Adipocyte (in vitro differentiated cells): Measurements from ENCODE around the gene SRRM4.

Experiments used
- DNase-seq: peaks from one replicate; pipeline ENCODE4 v3.0.0-alpha.2; 2015; ENCODE audit warnings: low read depth
- H3K27me3 ChIP-seq: replicated peaks from 2 replicates; pipeline ENCODE4 v1.7.0; 2013; ENCODE audit warnings: mild to moderate bottlenecking, low read length, moderate library complexity; ENCODE audit not compliant: control insufficient read depth, insufficient read depth
- H3K36me3 ChIP-seq: 2 replicates; pipeline ENCODE4 v1.7.0; 2013; ENCODE audit warnings: low read length, mild to moderate bottlenecking, moderate library complexity; ENCODE audit not compliant: control insufficient read depth, insufficient read depth, severe bottlenecking
- H3K4me1 ChIP-seq: 2 replicates; pipeline ENCODE4 v1.7.0; 2013; ENCODE audit warnings: mild to moderate bottlenecking, low read length, moderate library complexity; ENCODE audit not compliant: control insufficient read depth, insufficient read depth
- H3K4me3 ChIP-seq: 2 replicates; pipeline ENCODE4 v1.7.0; 2013; ENCODE audit warnings: mild to moderate bottlenecking, low read length, moderate library complexity
- H3K9ac ChIP-seq: 2 replicates; pipeline ENCODE4 v1.7.0; 2013; ENCODE audit warnings: mild to moderate bottlenecking, low read length, moderate library complexity
- H3K9me3 ChIP-seq: 2 replicates; pipeline ENCODE4 v1.7.0; 2013; ENCODE audit warnings: mild to moderate bottlenecking, low read length, moderate library complexity; ENCODE audit not compliant: control insufficient read depth

The SRRM4 gene

GRCh38 chr12:119047641-119048040 is 66.3 kb downstream of the SRRM4 start:
- DNase-seq = no peak
- no peak overlapping the region for H3K9ac ChIP-seq
- no peaks in the 10 kb centered on the region for H3K4me1 ChIP-seq
- H3K27me3 ChIP-seq = no peaks in the 10 kb centered on the region
- H3K9me3 ChIP-seq = peaks cover 5% of the 10 kb centered on the region
- H3K4me3 ChIP-seq = no peak overlapping the region
- no peaks in the 10 kb centered on the region for H3K36me3 ChIP-seq

GRCh38 chr12:119050663-119051062 is 69.3 kb downstream of the SRRM4 start:
- DNase-seq = no peak
- Histone ChIP-seq H3K4me1 (no peaks in the 10 kb centered on the region), H3K27me3 (no peaks in the 10 kb centered on the region), H3K9ac (no peak overlapping the region), H3K9me3 (peaks cover 5% of the 10 kb centered on the region), H3K36me3 (no peaks in the 10 kb centered on the region), H3K4me3 (no peak overlapping the region)

GRCh38 chr12:119051474-119051873 is 70.1 kb downstream of the SRRM4 start:
- no peak for DNase-seq
- Histone ChIP-seq H3K4me1 (no peaks in the 10 kb centered on the region), H3K9ac (no peak overlapping the region), H3K27me3 (no peaks in the 10 kb centered on the region), H3K9me3 (peaks cover 5% of the 10 kb centered on the region), H3K4me3 (no peak overlapping the region), H3K36me3 (no peaks in the 10 kb centered on the region)

- no peak overlapping the region for H3K4me3 ChIP-seq
- no peaks in the 10 kb centered on the region for H3K4me1 ChIP-seq
- peaks cover 5% of the 10 kb centered on the region for H3K9me3 ChIP-seq
- no peaks in the 10 kb centered on the region for H3K36me3 ChIP-seq
- no peak for DNase-seq
- H3K27me3 ChIP-seq = no peaks in the 10 kb centered on the region
- H3K9ac ChIP-seq = no peak overlapping the region
These were observed 70.7 kb downstream of the SRRM4 start for GRCh38 chr12:119052001-119052400.

- H3K9ac ChIP-seq = no peak overlapping the region
- H3K4me3 ChIP-seq = no peak overlapping the region
- H3K27me3 ChIP-seq = no peaks in the 10 kb centered on the region
- DNase-seq = no peak
- H3K9me3 ChIP-seq = no peaks in the 10 kb centered on the region
- H3K36me3 ChIP-seq = no peaks in the 10 kb centered on the region
- no peaks in the 10 kb centered on the region for H3K4me1 ChIP-seq
These were observed 74.6 kb downstream of the SRRM4 start for GRCh38 chr12:119055977-119056376.

- peak; percentile 43 for DNase-seq
- H3K9me3 ChIP-seq = no peaks in the 10 kb centered on the region
- H3K4me1 ChIP-seq = no peaks in the 10 kb centered on the region
- no peaks in the 10 kb centered on the region for H3K36me3 ChIP-seq
- no peak overlapping the region for H3K4me3 ChIP-seq
- no peaks in the 10 kb centered on the region for H3K27me3 ChIP-seq
- H3K9ac ChIP-seq = no peak overlapping the region
These were observed 79.8 kb downstream of the SRRM4 start for GRCh38 chr12:119060847-119061796.

GRCh38 chr12:119068129-119068856 is 87.0 kb downstream of the SRRM4 start:
- no peaks in the 10 kb centered on the region for H3K9me3 ChIP-seq
- DNase-seq = no peak
- H3K4me1 ChIP-seq = no peaks in the 10 kb centered on the region
- H3K36me3 ChIP-seq = no peaks in the 10 kb centered on the region
- H3K9ac ChIP-seq = no peak overlapping the region
- H3K4me3 ChIP-seq = no peak overlapping the region
- no peaks in the 10 kb centered on the region for H3K27me3 ChIP-seq

GRCh38 chr12:119069147-119069642 is 87.9 kb downstream of the SRRM4 start:
- no peaks in the 10 kb centered on the region for H3K36me3 ChIP-seq
- no peaks in the 10 kb centered on the region for H3K27me3 ChIP-seq
- DNase-seq = no peak
- H3K4me1 ChIP-seq = no peaks in the 10 kb centered on the region
- H3K9ac ChIP-seq = no peak overlapping the region
- no peaks in the 10 kb centered on the region for H3K9me3 ChIP-seq
- no peak overlapping the region for H3K4me3 ChIP-seq

GRCh38 chr12:119071176-119071575 is 89.8 kb downstream of the SRRM4 start:
- no peaks in the 10 kb centered on the region for H3K9me3 ChIP-seq
- H3K4me1 ChIP-seq = no peaks in the 10 kb centered on the region
- no peak for DNase-seq
- H3K27me3 ChIP-seq = no peaks in the 10 kb centered on the region
- H3K36me3 ChIP-seq = no peaks in the 10 kb centered on the region
- H3K9ac ChIP-seq = no peak overlapping the region
- H3K4me3 ChIP-seq = no peak overlapping the region

GRCh38 chr12:119071638-119072231 is 90.4 kb downstream of the SRRM4 start:
- H3K9ac ChIP-seq = no peak overlapping the region
- no peak for DNase-seq
- H3K9me3 ChIP-seq = no peaks in the 10 kb centered on the region
- no peaks in the 10 kb centered on the region for H3K27me3 ChIP-seq
- no peak overlapping the region for H3K4me3 ChIP-seq
- H3K36me3 ChIP-seq = no peaks in the 10 kb centered on the region
- no peaks in the 10 kb centered on the region for H3K4me1 ChIP-seq

GRCh38 chr12:119072440-119072839 is 91.1 kb downstream of the SRRM4 start:
- no peaks in the 10 kb centered on the region for H3K4me1 ChIP-seq
- H3K4me3 ChIP-seq = no peak overlapping the region
- no peak overlapping the region for H3K9ac ChIP-seq
- no peak for DNase-seq
- H3K9me3 ChIP-seq = no peaks in the 10 kb centered on the region
- H3K27me3 ChIP-seq = no peaks in the 10 kb centered on the region
- no peaks in the 10 kb centered on the region for H3K36me3 ChIP-seq
